ENCODE data around the gene PSPN.

DNA sequence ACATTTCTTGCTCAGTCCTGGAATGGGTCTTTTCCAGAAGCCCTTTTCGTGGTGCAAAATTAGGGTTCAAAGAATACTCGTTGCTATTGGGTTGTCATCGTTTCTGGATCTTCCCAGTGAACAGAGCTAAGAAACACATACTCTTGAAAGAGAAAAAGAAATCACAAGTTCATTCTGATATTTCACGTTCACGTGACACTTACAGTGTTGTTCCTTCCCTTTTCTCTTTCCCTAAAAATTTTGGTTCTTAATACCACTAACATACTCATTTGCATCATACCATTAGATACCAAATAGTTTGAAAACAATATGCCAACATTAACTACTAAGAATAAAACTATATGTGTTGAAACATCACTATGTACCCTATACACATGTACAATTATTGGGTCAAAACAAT is 30.7 kb upstream of the PSPN start:
- TF ChIP-seq, protein P1, sequence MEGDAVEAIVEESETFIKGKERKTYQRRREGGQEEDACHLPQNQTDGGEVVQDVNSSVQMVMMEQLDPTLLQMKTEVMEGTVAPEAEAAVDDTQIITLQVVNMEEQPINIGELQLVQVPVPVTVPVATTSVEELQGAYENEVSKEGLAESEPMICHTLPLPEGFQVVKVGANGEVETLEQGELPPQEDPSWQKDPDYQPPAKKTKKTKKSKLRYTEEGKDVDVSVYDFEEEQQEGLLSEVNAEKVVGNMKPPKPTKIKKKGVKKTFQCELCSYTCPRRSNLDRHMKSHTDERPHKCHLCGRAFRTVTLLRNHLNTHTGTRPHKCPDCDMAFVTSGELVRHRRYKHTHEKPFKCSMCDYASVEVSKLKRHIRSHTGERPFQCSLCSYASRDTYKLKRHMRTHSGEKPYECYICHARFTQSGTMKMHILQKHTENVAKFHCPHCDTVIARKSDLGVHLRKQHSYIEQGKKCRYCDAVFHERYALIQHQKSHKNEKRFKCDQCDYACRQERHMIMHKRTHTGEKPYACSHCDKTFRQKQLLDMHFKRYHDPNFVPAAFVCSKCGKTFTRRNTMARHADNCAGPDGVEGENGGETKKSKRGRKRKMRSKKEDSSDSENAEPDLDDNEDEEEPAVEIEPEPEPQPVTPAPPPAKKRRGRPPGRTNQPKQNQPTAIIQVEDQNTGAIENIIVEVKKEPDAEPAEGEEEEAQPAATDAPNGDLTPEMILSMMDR (IDR thresholded peaks at IDR 0.05), result no peak
- TF ChIP-seq ZFX (IDR thresholded peaks at IDR 0.05; ENCODE audit: borderline replicate concordance), result no peak

All from 22Rv1 (cell line).